Mammary epithelial cell (primary cell): ENCODE results near the gene DDX4.

Experiments
- EZH2 ChIP-seq: IDR thresholded peaks from 2 replicates; pipeline ENCODE4 v1.6.1; 2012; ENCODE audit warnings: low read length, inconsistent platforms, borderline replicate concordance
- TF ChIP-seq, protein P1 (sequence below), 2 donors: IDR thresholded peaks in 1 of 2; conservative IDR thresholded peaks in 1 of 2; 2 replicates each; pipeline ENCODE4 v1.5.1; 2011 to 2012; ENCODE audit warnings: inconsistent platforms in 2 of 2, low read length in 2 of 2, mild to moderate bottlenecking in 2 of 2, control low read depth in 1 of 2, low read depth in 1 of 2; ENCODE audit not compliant: insufficient read depth in 1 of 2; ENCODE audit errors: extremely low read depth in 1 of 2

DNA sequence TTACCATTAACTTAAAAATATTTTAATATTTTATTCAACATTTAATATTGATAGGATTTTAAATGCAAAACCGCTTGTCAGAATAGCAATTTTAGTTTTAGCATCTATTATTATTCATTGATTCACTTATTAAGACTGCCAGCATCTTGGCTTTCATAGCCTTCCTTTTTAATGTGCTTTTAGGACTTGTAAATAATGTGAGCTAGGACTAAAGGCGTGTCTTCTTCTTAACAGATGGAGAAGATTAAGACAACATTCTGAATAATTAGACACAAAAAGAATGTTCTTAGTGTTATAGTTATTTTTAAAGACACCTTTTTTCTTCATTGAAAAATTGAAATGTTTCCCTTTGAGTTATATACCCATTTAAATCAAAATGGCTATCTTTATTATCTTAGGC lies 120.2 kb downstream of the DDX4 start:
- TF ChIP-seq, protein P1, sequence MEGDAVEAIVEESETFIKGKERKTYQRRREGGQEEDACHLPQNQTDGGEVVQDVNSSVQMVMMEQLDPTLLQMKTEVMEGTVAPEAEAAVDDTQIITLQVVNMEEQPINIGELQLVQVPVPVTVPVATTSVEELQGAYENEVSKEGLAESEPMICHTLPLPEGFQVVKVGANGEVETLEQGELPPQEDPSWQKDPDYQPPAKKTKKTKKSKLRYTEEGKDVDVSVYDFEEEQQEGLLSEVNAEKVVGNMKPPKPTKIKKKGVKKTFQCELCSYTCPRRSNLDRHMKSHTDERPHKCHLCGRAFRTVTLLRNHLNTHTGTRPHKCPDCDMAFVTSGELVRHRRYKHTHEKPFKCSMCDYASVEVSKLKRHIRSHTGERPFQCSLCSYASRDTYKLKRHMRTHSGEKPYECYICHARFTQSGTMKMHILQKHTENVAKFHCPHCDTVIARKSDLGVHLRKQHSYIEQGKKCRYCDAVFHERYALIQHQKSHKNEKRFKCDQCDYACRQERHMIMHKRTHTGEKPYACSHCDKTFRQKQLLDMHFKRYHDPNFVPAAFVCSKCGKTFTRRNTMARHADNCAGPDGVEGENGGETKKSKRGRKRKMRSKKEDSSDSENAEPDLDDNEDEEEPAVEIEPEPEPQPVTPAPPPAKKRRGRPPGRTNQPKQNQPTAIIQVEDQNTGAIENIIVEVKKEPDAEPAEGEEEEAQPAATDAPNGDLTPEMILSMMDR (conservative IDR thresholded peaks at IDR 0.05 in 1 of 2, IDR thresholded peaks at IDR 0.05 in 1 of 2; ENCODE audit: extremely low read depth in 1 of 2, insufficient read depth in 1 of 2, low read depth in 1 of 2, low read length in 2 of 2) = no peak
- no peak for TF ChIP-seq EZH2
